GM12878 (cell line): Measurements from ENCODE around the gene HES7. TPM values are rescaled to one million over a fixed set of nuclear protein-coding genes. Genes with fewer than 3 reads are reported as not detected.

Experiments used
- ATF3 ChIP-seq: IDR thresholded peaks from 2 replicates; pipeline ENCODE4 v1.6.1; 2011; ENCODE audit warnings: low read depth, mild to moderate bottlenecking, low read length, moderate library complexity, borderline replicate concordance; ENCODE audit errors: extremely low read depth
- BCL3 ChIP-seq: IDR thresholded peaks from 2 replicates; pipeline ENCODE4 v1.6.1; 2011; ENCODE audit warnings: borderline replicate concordance, low read depth, mild to moderate bottlenecking, moderate library complexity, low read length; ENCODE audit not compliant: insufficient read depth, poor library complexity, severe bottlenecking
- BCLAF1 ChIP-seq: fragments of 450-650 bp; IDR thresholded peaks from 2 replicates; pipeline ENCODE4 v1.6.1; 2017; ENCODE audit warnings: antibody characterized with exemption, mild to moderate bottlenecking, moderate library complexity
- CREM ChIP-seq: IDR thresholded peaks from 2 replicates; pipeline ENCODE4 v1.6.1; 2014; ENCODE audit warnings: antibody characterized with exemption, low read depth
- E4F1 ChIP-seq: fragments of 450-650 bp; IDR thresholded peaks from 2 replicates; pipeline ENCODE4 v1.6.1; 2018; ENCODE audit warnings: borderline replicate concordance, mild to moderate bottlenecking; ENCODE audit not compliant: partially characterized antibody
- EZH2 ChIP-seq: IDR thresholded peaks from 2 replicates; pipeline ENCODE4 v1.6.1; 2012; ENCODE audit warnings: low read depth, mild to moderate bottlenecking, control low read depth, inconsistent platforms, low read length, borderline replicate concordance; ENCODE audit not compliant: control insufficient read depth
- FOXK2 ChIP-seq: fragments of 450-650 bp; IDR thresholded peaks from 2 replicates; pipeline ENCODE4 v1.6.1; 2017; ENCODE audit warnings: mild to moderate bottlenecking, moderate library complexity
- HCFC1 ChIP-seq: fragments of 150-350 bp; IDR thresholded peaks from 2 replicates; pipeline ENCODE4 v1.6.1; 2014; ENCODE audit warnings: low read length
- HDGF ChIP-seq: fragments of 450-650 bp; IDR thresholded peaks from 2 replicates; pipeline ENCODE4 v1.6.1; 2016; ENCODE audit warnings: antibody characterized with exemption
- IKZF1 ChIP-seq: fragments of 450-650 bp; conservative IDR thresholded peaks from 2 replicates; pipeline ENCODE4 v1.6.1; 2017; ENCODE audit warnings: antibody characterized with exemption, mild to moderate bottlenecking
- IKZF2 ChIP-seq, 2 experiments: fragments of 450-650 bp; IDR thresholded peaks; 2 replicates each; pipeline ENCODE4 v1.6.1; 2017; ENCODE audit warnings: mild to moderate bottlenecking in 2 of 2, moderate library complexity in 2 of 2
- JUND ChIP-seq: IDR thresholded peaks from 2 replicates; pipeline ENCODE4 v1.6.1; 2012; ENCODE audit warnings: low read depth, mild to moderate bottlenecking, low read length, improper control_type of control experiment, moderate library complexity
- MXI1 ChIP-seq: fragments of 150-350 bp; IDR thresholded peaks from 2 replicates; pipeline ENCODE4 v1.6.1; 2011; ENCODE audit warnings: low read depth, mild to moderate bottlenecking, inconsistent platforms, low read length, improper control_type of control experiment
- POLR2A ChIP-seq: IDR thresholded peaks from 2 replicates; pipeline ENCODE4 v1.6.1; 2011; ENCODE audit warnings: low read depth, mild to moderate bottlenecking, low read length
- POU2F2 ChIP-seq: IDR thresholded peaks from 3 replicates; pipeline ENCODE4 v1.6.1; 2011; ENCODE audit warnings: low read depth, mild to moderate bottlenecking, low read length, borderline replicate concordance
- REST ChIP-seq: IDR thresholded peaks from 2 replicates; pipeline ENCODE4 v1.6.1; 2012; ENCODE audit warnings: mild to moderate bottlenecking, low read depth, low read length
- WRNIP1 ChIP-seq: IDR thresholded peaks from 2 replicates; pipeline ENCODE4 v1.6.1; 2011; ENCODE audit warnings: low read depth, low read length, improper control_type of control experiment, borderline replicate concordance
- polyA plus RNA-seq, 11 experiments: library from polyadenylated mRNA; depleted of rRNA in 4 of 11; unstranded in 6 of 11; stranded (reverse) in 5 of 11; fragments of >200 nt; fragmentation: Nextera tagmentation in 4 of 11; fragmentation: Illumina TruSeq in 1 of 11; extraction: Ambion mirVana in 4 of 11; extraction: Trizol in 1 of 11; gene quantifications; 1 replicate in 1 of 11; 2 replicates in 10 of 11; pipeline versions ENCODE4 v1.2.1 to v1.2.3, GENCODE V29; 2011 to 2016; ENCODE audit warnings: inconsistent platforms in 2 of 11, missing spikeins in 2 of 11, low read depth in 1 of 11
- total RNA-seq, 4 experiments: library from RNA; depleted of rRNA in 3 of 4; stranded (reverse); fragments of >200 nt in 3 of 4; fragmentation: Illumina TruSeq in 1 of 4; extraction: Trizol in 1 of 4; gene quantifications; 2 replicates each; pipeline versions ENCODE4 v1.2.1 to v1.2.3, GENCODE V29; 2013 to 2021

The HES7 gene
- total and polyA plus RNA-seq, 10 of the 15 experiments (the other 5 are each of a cell fraction or from before 2014, with no cell fraction given): 0.07 to 1.3 (median 0.63) TPM; not detected in 4

- TF ChIP-seq BCL3 (no peak), CREM (peak; percentile 79; the same call in 1 of the 2 replicates), EZH2 (no peak), POU2F2 (peak; percentile 95), IKZF2 (IDR thresholded peaks at IDR 0.05) (peak in 1 of 2 experiments; percentile 82; a peak in 1 of 4 replicates), WRNIP1 (no peak), REST (no peak), JUND (no peak), IKZF1 (peak; percentile 64), FOXK2 (peak; percentile 90), POLR2A (peak; percentile 87), HCFC1 (peak; percentile 63; the same call in 1 of the 2 replicates), HDGF (peak; percentile 96), BCLAF1 (no peak; the same call in 1 of the 2 replicates), E4F1 (peak; percentile 69), ATF3 (no peak), MXI1 (peak; percentile 70)
These were observed 32.5 kb upstream of the HES7 start (continued) for GRCh38 chr17:8156246-8156992.
